Testis (tissue), 3 donors: Measurements from ENCODE around the gene CPVL. TPM values are rescaled to one million over a fixed set of nuclear protein-coding genes. Genes with fewer than 3 reads are reported as not detected.

Source experiments
- DNase-seq: peaks from one replicate; pipeline ENCODE4 v3.0.0-alpha.2; 2019
- H3K27ac ChIP-seq, 2 donors: fragments of 200-600 bp; sonication (generic); one replicate each; pipeline ENCODE4 v1.5.1; 2019
- H3K27me3 ChIP-seq: fragments of 200-600 bp; sonication (generic); one replicate; pipeline ENCODE4 v1.5.1; 2019
- H3K36me3 ChIP-seq: fragments of 200-600 bp; sonication (generic); one replicate; pipeline ENCODE4 v1.5.1; 2017; ENCODE audit warnings: low read depth; ENCODE audit errors: missing control alignments
- H3K4me1 ChIP-seq: fragments of 200-600 bp; sonication (generic); one replicate; pipeline ENCODE4 v1.5.1; 2019
- H3K4me3 ChIP-seq, 2 donors: fragments of 200-600 bp; sonication (generic); one replicate each; pipeline ENCODE4 v1.5.1; 2017 to 2019
- H3K9me3 ChIP-seq: fragments of 200-600 bp; sonication (generic); one replicate; pipeline ENCODE4 v1.5.1; 2017
- CTCF ChIP-seq, 3 experiments: fragments of 450-650 bp in 2 of 3; fragments of 200-600 bp in 1 of 3; sonication (generic) in 1 of 3; IDR thresholded peaks; one replicate each; pipeline ENCODE4 v1.5.1; 2016 to 2019; ENCODE audit warnings: antibody characterized with exemption in 3 of 3, mild to moderate bottlenecking in 2 of 3, moderate library complexity in 1 of 3
- POLR2A ChIP-seq: fragments of 450-650 bp; IDR thresholded peaks from one replicate; pipeline ENCODE4 v1.6.1; 2017; ENCODE audit warnings: antibody characterized with exemption, mild to moderate bottlenecking, moderate library complexity
- WGBS, 2 donors: methylation state at CpG; one replicate each; pipeline ENCODE4 v1.1.5; 2018; 5-methylcytosine and 5-hydroxymethylcytosine counted together
- intact Hi-C: fragments of 100-400 bp; cut with DNase I; formaldehyde crosslinking; loops from one replicate; pipeline ENCODE4 v1.15.1; 2023; ENCODE audit warnings: low total_unique reads
- polyA plus RNA-seq: library from polyadenylated mRNA; stranded (reverse); fragments of 350-450 nt; fragmentation: Illumina TruSeq; extraction: RNeasy Lipid Tissue Mini Kit (QIAGEN cat#74804); gene quantifications from one replicate; pipeline ENCODE4 v1.2.3, GENCODE V29; 2014; ENCODE audit warnings: low read depth, low replicate concordance; ENCODE audit not compliant: insufficient read depth
- total RNA-seq, 2 donors: library from RNA; depleted of rRNA; stranded (reverse); fragments of >200 nt; gene quantifications; one replicate each; pipeline ENCODE4 v1.2.3, GENCODE V29; 2016

Gene CPVL
- total and polyA plus RNA-seq, 3 donors from 2014 or later = 26.6 to 55.1 (median 51.1) TPM

DNA sequence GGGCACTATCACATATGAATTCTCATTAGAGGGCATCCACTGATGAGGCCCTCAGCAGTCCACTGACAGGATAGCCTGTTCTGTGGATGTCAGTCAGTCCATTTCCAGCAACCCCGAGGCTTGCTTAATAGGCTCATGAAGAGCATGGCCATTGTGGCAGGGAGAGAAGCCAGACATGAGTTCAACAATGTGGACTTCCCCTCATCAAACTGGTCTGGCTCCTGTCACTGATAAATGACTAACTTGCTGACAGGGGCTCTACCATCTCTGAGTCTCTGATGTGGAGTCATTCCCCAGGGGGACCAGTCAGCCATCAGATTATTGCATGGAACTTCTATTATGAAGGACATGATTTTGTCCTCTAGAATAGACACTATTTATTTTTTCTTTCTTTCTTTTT, 168.5 kb downstream of the CPVL start:
- TF ChIP-seq CTCF (IDR thresholded peaks at IDR 0.05) (no peak), POLR2A (no peak)
- DNase-seq = no peak
- Histone ChIP-seq H3K4me3 (no peak overlapping the region), H3K27ac (no peak overlapping the region), H3K27me3 (no peaks in the 10 kb centered on the region), H3K4me1 (no peaks in the 10 kb centered on the region), H3K36me3 (no peaks in the 10 kb centered on the region), H3K9me3 (no peaks in the 10 kb centered on the region)
- WGBS, 2 donors = 63 to 95% methylated on average over 1 of the region's 1 CpG
- intact Hi-C loops = no loop called here

GRCh38 chr7:28976022-28976421, 170.3 kb downstream of the CPVL start:
- no peaks in the 10 kb centered on the region for H3K4me1 ChIP-seq
- intact Hi-C loops = no loop called here
- no peak for TF ChIP-seq POLR2A
- TF ChIP-seq CTCF (IDR thresholded peaks at IDR 0.05) = no peak
- no peak for DNase-seq
- H3K4me3 ChIP-seq = no peak overlapping the region
- no peaks in the 10 kb centered on the region for H3K27me3 ChIP-seq
- 90 to 94% methylated on average over 3 of the region's 3 CpGs for WGBS, 2 donors
- no peaks in the 10 kb centered on the region for H3K9me3 ChIP-seq
- no peaks in the 10 kb centered on the region for H3K36me3 ChIP-seq
- no peak overlapping the region for H3K27ac ChIP-seq

GRCh38 chr7:28973591-28973990, 172.7 kb downstream of the CPVL start:
- DNase-seq = no peak
- WGBS, 2 donors = 96 to 99% methylated on average over 3 of the region's 3 CpGs
- H3K4me1 ChIP-seq = no peaks in the 10 kb centered on the region
- no peaks in the 10 kb centered on the region for H3K9me3 ChIP-seq
- intact Hi-C loops = no loop called here
- no peak overlapping the region for H3K4me3 ChIP-seq
- no peak overlapping the region for H3K27ac ChIP-seq
- no peak for TF ChIP-seq CTCF (IDR thresholded peaks at IDR 0.05)
- TF ChIP-seq POLR2A = no peak
- no peaks in the 10 kb centered on the region for H3K36me3 ChIP-seq
- no peaks in the 10 kb centered on the region for H3K27me3 ChIP-seq

DNA sequence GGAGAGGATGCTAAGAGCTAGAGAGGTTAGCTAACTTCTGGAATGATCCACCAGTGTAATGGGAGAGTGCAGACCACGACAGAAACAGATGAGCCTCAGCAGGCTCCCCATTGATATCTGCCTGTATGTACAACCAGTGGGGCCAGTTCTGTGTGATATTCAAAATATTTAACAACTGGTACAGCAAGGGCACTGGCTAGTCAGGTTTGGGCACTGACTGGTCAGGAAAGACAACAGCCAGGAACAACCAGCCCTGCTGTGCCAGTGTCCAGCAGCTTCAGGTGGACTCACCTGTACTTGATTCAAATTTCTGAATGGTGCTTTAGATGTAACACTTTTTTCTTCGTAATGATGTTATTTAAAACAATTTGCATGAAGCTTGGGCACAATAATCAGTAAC, 182.3 kb downstream of the CPVL start:
- intact Hi-C loops = no loop called here
- no peaks in the 10 kb centered on the region for H3K36me3 ChIP-seq
- H3K27ac ChIP-seq = no peak overlapping the region
- H3K4me3 ChIP-seq = no peak overlapping the region
- DNase-seq = no peak
- 79 to 85% methylated on average over 2 of the region's 2 CpGs for WGBS, 2 donors
- TF ChIP-seq POLR2A = no peak
- TF ChIP-seq CTCF (IDR thresholded peaks at IDR 0.05) = no peak
- H3K4me1 ChIP-seq = no peaks in the 10 kb centered on the region
- no peaks in the 10 kb centered on the region for H3K27me3 ChIP-seq
- no peaks in the 10 kb centered on the region for H3K9me3 ChIP-seq

DNA sequence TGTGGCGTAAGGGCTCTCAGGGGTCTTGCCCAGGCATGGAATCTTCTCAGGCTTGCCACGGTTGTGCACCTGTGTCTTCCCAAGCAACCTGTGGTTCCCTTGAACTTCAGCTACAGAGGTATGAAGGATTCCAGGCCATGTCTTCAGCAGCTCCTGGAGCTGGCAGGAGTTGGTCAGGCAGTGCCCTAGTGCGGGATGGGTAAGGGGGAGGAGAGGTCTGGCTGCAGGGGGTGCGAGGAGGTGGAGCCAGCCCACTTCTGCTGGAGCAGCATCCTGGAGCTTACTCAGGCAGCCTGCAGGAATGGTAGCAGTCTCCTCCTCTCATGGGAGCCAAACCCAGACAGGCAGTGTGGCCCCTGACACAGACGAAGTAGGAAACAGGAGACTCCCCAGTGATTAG, 184.4 kb downstream of the CPVL start:
- Histone ChIP-seq H3K27ac (no peak overlapping the region), H3K9me3 (no peaks in the 10 kb centered on the region)

More for the DNA sequence above, 184.4 kb downstream of the CPVL start:
- no peak for DNase-seq
- Histone ChIP-seq H3K36me3 (no peaks in the 10 kb centered on the region), H3K4me1 (peaks cover 3% of the 10 kb centered on the region), H3K27me3 (no peaks in the 10 kb centered on the region), H3K4me3 (no peak overlapping the region)
- 83 to 85% methylated on average over 5 of the region's 5 CpGs for WGBS, 2 donors
- intact Hi-C loops = no loop called here
- TF ChIP-seq CTCF (IDR thresholded peaks at IDR 0.05) (no peak), POLR2A (no peak)
